NCI-H1436 (cell line): Measurements from ENCODE around the gene TTLL8.

Source experiments
- DNase-seq: peaks from one replicate; lab custom pipeline; 2025; lab: John Stamatoyannopoulos, UW

TTLL8 gene

DNA sequence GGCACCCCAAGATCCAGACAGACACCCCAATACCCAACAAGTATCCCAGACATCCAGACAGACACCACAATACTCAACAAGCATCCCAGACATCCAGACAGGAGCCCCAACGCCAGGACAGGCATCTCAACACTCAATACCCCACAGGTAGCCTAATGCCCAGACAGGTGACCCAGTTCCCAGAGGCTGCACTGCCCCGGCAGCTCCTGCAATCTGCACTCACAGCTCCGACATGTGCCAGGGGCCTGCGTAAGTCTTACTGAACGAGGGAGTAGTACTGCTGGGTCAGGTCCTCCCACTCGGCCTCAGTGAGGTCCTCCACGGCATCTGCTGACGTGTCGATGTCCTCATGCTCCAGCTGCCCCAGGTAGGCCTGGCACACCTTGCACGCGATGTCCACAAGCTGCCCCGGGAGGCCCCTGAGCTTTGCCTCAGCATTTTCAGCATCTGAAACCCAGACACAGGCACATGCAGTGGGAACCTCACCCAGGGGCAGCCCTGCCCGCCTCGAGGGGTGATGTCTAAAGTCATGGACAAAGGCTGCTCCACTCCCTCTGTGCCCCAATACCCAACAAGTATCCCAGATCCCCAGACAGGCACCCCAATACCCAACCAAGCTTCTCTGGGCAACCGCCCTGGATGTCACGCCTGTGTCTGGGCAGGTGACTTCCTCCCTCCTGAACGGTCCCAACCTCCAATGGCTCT, 16.6 kb downstream of the TTLL8 start:
- no peak for DNase-seq

DNA sequence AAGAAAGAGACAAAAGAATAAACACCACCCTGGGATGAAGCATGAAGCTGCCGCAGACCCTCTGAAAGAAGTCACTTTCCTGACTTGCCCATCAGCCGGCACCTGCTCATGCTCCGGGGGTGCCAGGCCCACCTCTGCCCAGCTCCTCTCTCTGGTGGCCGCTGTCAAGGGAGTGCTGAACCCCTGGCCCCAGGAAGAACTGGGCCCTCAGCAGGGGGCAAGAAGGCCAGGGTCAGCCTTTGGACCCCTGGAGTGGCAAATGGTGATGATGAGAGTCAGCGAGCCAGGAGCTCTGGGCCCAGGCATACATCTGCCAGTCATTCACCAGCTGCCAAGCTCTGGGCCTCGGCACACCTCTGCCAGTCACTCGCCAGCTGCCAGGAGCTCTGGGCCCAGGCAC, 17.4 kb downstream of the TTLL8 start:
- DNase-seq: no peak

DNA sequence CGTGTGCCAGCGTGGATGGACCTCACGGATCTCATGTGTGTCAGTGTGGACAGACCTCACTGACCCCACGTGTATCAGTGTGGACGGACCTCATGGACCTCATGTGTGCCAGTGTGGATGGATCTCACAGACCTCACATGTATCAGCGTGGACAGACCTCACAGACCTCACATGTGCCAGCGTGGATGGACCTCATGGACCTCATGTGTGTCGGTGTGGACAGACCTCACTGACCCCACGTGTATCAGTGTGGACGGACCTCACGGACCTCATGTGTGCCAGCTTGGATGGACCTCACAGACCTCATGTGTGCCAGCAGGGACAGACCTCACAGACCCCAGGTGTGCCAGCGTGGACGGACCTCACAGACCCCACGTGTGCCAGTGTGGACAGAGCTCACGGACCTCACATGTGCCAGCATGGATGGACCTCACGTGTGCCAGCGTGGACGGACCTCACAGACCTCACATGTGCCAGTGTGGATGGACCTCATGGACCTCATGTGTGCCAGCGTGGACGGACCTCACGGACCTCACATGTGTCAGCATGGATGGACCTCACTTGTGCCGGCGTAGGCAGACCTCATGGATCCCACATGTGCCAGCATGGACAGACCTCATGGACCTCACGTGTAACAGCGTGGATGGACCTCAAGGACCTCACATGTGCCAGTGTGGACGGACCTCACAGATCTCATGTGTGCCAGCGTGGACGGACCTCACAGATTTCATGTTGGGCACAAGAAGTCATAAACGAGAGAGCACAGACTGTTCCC, 18.2 kb downstream of the TTLL8 start:
- no peak for DNase-seq

DNA sequence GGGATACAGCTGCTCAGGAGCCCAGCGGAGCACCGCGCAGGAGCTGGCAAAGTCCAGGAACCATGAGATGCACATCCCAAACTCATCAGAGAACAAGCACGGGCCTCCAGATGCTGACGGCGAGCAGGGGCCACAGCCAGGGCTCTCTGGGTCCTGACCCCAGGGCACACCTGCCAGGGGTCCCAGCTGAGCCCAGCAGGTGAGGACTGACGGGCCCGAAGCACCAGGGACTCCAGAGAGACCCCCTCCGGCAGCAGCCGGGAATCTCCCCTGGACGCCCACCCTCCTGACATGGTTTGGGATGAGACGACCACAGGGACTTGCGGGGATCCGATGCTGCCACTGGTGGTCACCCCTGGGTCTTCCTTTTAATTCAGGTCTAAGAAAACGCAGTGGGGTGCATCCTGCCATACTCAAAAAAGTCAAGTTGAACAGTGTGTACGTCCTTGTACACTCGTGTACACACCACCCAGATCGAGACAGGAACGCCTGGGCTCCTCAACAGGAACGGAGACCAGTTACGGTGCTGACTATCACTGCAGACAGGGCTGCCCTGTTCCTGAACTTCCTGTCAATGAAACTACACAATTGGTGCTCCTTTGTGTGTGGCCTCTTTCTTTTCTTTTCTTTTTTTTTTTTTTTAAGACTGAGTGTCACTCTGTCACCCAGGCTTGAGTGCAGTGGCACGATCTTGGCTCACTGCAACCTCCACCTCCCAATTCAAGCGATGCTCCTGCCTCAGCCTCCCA, 21.9 kb downstream of the TTLL8 start:
- DNase-seq: no peak

DNA sequence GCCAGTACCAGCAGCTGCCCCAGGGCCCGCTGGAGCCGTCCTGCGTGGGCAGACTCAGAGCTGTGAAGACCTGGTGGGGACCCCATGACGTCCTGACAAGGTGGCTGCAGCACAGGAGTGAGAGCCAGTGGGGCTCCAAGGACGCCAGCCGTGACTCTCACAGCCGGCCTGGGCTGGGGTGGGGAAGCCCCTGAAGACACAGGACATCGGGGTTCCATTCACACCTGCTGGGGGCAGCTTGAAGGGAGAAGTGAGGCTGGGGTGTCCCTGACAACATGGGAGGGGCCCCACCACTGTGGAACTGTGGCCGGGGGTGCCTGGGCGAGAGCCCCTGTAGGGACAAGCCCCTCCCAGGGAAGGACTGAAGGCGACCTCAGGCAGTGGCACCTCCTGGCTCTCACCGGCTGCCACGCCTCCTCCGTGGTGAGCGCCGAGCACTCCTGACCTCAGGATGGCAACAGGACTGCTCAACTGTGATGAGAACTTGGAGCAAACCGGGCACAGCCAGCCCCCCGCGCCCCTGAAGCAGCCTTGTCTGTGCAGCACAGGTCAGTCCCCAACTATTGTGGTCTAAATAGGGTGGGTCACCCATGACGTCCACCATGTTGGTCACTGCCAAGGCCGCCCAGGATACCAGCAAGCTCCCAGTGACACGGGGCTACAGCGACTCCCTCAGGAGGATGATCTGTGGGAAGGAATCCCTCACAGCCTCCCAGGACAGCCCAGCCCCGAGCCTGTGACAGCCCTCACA, 22.8 kb downstream of the TTLL8 start:
- no peak for DNase-seq

DNA sequence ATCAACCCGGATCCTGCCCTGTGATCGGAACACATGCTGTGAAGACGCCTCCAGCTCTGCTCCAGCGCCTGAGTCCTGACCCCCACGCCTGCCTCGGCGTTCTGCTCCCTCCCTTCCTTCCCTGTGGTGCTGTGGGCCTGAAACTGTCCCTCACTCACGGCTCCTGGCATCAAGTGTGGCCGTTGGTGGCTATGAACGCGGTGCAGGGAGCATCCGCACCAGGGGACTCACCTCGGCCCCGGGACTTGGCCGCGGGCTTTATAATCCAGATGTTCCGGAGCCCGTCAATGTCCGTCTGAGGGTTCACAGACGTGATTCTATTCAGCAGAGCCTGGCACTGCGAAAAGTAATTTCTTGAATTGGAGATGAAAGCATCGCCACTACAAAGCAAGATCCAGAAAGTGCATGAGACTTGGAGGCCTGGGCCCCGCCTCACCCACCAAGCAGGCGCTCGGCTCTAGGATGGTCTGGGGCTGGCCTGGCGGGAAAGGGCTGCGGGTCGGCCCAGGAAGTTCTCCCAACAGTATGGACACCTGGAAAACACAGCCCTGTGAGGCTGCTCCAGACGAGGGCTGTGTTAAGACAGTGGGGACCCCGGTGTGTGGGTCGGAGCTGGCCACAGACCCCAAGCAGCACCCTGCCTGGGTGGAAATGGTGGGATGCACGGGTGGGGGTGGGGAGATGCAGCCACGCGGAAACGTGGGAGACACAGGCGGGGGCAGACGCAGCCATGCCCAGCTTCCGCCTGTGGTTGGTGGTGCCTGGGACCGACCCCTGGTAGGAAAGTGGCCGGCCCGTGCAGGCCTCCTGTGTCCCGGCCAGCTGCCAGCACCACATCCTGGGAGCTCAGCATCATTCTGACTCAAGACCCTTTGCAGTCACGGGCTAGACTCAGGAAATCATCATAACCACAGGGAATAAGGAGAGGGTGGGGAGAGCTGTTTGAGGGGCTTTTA, 23.7 kb downstream of the TTLL8 start:
- no peak for DNase-seq

DNA sequence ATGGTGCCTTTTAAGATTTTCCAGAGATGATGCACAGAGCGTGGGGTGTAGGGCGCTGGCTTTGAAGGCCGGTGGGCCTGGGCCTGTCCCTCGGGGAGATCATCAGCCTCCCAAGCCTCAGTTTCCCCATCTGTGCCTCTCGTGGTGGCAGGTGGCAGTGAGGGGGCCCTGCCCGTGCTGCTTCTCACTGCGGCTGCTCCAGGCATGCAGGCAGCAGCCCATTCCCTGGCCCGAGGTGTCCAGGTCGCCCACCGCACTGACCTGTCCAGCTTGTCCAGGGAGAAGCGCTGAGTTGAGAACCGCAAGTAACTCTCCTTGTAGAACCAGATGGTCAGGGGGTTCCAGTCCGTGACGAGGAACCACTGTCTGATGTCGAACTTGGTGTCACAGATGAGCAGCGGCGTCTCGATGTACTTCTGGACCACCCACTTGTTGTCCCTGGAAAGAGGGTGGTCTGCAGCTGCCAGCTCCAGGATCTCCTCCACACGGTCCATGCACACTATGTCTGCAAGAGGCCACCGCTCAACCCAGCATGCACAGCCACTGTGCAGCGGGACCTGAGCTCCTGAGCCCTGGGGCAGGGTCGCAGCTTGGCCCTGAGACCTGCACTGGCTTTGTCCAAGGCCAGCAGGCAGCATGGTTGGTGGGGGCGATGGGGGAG, 25.0 kb downstream of the TTLL8 start:
- DNase-seq: no peak

DNA sequence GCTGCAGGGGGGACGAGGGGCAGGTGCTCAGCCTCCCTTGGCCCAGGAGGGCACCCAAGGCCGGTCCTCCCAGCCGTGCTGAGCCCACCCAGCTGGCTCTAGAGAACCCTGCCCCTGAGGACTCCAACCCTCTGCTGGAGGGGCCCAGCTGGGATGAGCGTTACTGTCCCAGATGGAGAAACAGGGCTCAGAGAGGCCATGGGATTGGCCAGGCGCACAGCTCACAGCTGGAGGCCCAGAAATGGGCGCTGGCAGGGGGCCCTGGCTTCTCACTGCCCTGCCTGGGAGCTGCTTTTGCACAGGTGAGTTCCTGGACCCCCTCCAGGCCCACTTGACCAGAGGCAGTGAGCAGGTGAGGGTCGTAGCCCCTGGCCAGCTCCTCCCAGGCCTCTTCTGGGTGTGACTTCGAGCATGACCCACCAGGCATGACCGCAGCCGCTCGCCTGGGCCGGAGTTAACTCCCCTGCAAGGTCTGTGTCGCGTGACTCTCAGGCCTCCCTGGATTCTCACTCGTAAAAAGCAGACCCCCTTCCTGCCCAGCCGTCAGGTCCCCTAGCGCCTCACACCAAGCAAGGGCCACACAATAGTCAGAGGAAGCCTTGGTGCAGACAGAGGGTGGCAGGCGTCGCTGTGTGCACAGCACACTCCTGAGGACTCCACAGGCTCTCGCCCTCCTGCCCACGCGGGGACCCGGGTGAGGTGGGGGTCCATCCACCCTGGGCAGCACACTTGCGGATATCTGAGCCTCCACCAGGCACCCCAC, 25.8 kb downstream of the TTLL8 start:
- DNase-seq: no peak

DNA sequence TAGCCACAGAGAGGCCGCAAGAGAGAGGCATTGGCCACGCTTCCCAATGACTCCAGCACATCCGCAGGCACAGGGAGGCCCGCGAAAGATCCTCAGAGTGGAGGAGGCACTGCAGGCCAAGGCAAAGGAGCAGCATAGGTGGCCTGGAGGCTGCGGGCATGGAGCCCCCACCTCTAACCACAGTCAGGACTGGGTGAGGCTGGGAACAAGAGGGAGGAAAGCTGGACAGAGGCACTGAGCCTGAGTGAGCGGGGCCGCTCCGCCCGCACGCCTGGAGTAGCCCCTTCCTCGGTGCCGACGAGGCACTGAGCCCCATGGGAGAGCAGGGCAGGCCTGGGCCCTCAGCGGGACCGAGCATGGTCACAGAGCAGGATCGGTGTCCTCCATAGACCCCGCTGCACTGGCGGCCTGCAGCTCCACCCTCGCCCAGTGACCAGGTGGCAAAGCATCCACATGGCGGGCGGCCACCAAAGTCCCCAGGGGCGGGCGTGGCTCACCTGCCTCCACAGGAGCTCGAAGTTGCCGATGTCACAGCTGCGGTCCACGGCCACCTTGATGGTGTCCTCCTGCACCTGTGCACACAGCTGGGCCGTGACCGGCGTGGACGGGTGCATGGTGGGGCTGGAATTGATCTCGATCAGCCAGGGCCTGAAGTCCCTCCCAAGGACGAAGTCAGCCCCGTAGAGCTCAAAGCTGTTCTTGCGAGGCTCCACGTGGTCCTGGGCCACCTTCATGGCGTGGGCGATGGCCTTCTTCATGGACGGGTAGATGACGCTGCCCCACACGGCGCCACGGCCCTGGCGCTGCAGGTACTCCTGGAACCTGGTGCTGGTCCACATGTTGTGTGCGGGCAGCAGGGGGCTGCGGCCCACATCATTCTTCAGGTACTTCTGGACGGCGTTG, 26.7 kb downstream of the TTLL8 start:
- DNase-seq: no peak

DNA sequence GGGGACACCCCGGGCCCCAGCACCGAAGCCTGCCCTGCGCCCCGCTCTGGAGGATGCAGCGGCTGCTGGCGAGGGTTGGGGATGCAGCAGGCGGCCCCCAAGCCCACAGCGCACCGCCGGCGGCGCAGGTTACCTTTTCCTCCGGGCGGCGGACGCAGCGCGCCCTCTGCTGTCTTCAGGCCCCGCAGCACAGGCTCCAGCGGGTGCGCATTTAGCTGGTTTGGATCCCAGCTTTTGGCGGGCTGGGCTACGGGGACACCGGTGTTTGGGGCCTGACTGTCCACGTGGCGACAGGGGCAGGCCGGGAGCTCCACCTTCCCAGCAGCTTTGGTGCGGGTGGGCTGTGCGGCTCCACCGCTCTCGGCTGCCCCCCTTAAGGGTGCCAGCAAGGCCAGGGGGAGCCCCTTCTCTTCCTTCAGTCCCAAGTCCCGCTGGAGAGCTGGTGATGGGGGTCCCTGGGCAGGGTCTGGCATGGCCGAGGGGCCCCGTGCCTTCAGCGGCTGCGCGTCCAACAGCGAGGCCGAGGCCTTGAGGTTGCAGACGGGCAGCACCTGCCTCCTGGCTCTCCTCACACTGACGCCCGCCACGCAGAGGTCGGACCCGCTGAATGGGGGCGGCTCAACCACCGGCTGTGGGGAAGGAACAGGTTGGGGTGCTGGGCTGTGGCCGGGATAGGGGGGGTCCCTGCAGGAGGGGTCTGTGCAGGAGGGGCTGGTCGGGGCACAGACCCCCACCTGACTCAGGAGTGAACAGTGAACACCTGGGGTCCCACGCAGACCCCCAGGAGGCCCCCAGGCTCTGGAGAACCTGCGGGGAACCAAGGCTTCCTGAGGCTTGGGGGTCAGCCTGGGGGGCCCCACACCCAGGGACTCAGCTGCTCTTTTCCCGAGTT, 27.6 kb downstream of the TTLL8 start:
- peak; percentile 65 for DNase-seq

DNA sequence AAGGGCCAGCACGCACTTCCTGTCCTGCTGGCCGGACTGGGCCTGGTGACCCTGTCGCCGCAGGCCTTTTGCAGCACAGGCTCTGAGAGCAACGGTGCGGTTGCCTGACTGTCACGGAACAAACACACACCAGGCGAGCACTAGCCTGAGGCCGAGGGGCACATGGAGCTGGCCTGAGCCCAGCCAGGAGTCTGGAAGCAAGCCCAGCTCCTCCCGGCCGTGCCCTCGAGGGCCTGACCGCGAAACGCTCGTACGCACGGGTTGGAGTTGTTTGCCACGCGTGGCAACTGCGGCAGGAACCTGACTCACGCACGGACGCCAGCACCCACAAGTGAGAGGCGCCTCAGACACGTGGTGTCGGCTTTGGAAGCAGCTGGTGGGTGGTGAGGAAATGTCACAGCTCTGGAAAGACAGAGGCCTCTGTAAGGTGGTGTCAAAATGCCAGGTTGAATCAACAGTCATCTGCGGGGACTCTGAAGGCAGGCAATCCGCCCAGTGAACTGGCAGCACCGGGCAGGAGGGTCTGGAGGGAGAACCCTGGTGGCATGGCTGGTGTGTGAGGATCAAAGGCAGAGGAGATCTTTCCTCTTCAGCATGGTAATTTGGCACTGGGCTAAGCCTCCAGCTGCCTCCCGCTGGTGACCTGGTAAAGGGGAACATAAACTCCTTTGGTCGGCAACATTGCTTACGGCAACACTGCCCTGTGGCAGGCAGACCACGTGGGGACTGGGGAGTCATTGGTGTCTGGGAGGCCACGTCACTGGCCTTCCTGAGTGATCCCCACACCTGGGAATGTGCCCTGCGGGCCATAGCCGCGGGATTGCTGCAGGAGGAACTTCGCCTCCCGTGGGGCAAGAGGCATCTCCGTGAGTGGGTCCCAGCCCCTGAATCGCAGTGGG, 30.2 kb downstream of the TTLL8 start:
- DNase-seq: no peak

DNA sequence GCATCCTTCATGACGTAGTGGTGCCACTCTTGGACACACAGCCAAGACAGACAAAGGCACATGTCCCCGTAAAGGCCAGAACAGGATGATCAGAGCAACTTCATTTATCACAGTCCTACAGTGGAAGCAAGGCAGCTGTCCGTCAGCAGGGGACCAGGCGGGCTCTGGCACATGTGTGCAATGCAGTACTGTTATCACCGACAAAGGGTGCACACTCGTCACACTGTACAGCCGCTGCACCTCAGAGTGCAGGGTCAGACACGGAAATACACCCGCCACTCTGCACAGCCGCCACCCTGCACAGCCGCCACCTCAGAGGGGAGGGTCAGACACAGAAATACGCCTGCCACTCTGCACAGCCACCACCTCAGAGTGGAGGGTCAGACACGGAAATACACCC, 32.1 kb downstream of the TTLL8 start:
- DNase-seq: no peak

DNA sequence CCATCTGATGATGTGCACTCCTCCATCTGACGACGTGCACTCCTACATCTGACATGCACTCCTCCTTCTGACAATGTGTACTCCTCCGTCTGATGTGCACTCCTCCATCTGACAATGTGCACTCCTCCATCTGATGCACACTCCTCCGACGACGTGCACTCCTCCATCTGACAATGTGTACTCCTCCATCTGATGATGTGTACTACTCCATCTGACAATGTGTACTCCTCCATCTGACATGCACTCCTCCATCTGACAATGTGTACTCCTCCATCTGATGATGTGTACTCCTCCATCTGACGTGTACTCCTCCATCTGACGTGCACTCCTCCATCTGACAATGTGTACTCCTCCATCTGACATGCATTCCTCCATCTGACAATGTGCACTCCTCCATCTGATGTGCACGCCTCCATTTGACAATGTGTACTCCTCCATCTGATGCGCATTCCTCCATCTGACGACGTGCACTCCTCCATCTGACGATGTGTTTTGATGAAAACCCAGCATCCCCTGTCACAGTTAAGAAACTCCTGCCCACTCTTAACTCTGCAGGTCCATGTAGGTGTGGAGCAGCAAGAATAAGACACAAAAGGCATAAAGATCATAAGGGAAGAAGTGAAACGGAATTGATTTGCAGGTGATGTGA, 35.8 kb downstream of the TTLL8 start:
- no peak for DNase-seq

DNA sequence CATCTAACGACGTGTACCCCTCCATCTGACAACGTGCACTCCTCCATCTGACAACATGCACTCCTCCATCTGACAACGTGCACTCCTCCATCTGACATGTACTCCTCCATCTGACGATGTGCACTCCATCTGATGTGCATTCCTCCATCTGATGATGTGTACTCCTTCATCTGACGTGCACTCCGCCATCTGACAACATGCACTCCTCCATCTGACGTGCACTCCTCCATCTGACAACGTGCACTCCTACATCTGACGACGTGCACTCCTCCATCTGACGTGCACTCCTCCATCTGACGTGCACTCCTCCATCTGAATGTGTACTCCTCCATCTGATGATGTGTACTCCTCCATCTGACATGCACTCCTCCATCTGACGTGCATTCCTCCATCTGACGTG, 37.5 kb downstream of the TTLL8 start:
- DNase-seq: no peak

DNA sequence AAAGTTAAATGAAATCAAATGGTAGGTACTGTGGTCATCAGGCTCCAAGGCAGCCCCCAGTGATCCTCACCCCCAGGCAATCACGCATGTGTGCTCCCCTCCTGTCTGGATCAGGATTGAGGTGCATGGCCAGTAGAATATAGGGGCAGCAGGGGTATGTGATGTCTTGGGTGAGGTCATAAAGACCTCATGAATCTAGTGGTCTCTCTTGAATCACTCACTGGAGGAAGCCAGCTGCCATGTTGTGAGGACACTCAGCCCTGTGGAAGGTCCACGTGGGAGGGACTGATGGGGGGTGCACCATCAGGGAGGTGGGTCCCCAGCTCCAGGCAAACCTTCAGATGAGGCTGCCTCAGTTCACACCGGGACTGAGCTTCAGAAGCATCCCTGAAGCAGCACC, 38.8 kb downstream of the TTLL8 start:
- DNase-seq: no peak

DNA sequence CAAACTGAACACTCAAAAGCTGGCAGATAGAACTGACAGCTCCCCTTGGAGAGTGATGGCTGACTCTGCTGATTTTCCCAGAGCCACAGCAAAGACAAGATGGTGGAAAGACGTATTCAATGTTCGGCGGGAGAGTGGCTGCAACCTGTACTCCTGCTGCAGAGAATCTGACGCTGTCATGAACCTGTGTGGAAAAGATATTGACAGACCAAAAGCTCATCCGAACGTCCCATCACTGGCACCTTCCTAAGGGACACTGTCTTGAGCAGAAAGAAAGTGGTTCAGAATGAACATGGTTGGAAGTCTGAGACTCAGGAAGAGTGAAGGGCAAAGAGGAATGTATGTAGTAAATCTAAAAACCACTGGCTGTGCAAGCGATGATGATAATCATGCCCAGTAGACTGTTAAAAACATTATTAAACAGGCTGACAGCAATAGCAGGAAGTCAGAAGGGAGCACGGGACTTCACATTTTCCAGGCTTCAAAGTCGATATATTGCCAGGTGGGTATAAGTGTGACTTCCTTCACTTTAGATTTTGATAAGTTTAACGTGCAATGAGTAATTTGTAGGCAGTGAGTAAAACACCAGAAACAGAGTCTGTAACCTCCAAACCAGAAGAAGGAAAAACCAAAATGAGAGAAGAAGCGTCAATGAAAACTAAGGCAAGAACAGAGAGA, 39.4 kb downstream of the TTLL8 start:
- DNase-seq: no peak
